GM12878 (cell line): ENCODE data around the gene RPL12. TPM values are rescaled to one million over a fixed set of nuclear protein-coding genes. Genes with fewer than 3 reads are reported as not detected.

ENCODE experiments used
- ATAC-seq: fragments of 200-7000 bp; cut with Tn5 transposase; 3 replicates; pipeline ENCODE4 v1.9.1; 2020; ENCODE audit warnings: mild to moderate bottlenecking, moderate library complexity
- BruUV-seq: library from RNA; stranded (reverse); fragments of 400-500 nt; replicated peaks from 2 replicates; lab custom pipeline; 2021; lab: Mats Ljungman, UMichigan
- CTCF ChIA-PET: fragments of 300-600 bp; sonication (Branson Sonifier 250); formaldehyde crosslinking; extraction: SDS; loops from one replicate; lab custom pipeline; 2021; ENCODE audit warnings: inconsistent platforms; lab: Yijun Ruan, JAX
- POLR2A ChIA-PET: fragments of 350-600 bp; formaldehyde crosslinking; extraction: SDS; loops from one replicate; lab custom pipeline; 2021; ENCODE audit warnings: inconsistent platforms; lab: Charles Lee
- RAD21 ChIA-PET: fragments of 300-600 bp; sonication (Branson Sonifier 250); formaldehyde crosslinking; loops from one replicate; lab custom pipeline; 2023; ENCODE audit warnings: antibody characterized with exemption; ENCODE audit not compliant: unreplicated experiment; lab: Charles Lee
- SMC1A ChIA-PET: fragments of 300-600 bp; sonication (Branson Sonifier 250); formaldehyde crosslinking; loops from one replicate; lab custom pipeline; 2023; ENCODE audit not compliant: unreplicated experiment, uncharacterized antibody; lab: Charles Lee
- DNase-seq: peaks from one replicate; pipeline ENCODE4 v3.0.0-alpha.2; 2011; ENCODE audit warnings: low read depth, low spot score
- FAIRE-seq: peaks from 3 replicates; lab custom pipeline; 2011; peaks lifted over from hg19 to GRCh38; lab: Jason Lieb, UNC
- H2AFZ ChIP-seq: 2 replicates; pipeline ENCODE4 v1.6.0; 2011; ENCODE audit warnings: low read depth, low read length, control low read depth; ENCODE audit not compliant: control insufficient read depth
- H3K27ac ChIP-seq: 2 replicates; pipeline ENCODE4 v1.5.1; 2011; ENCODE audit warnings: control low read depth; ENCODE audit not compliant: control insufficient read depth, insufficient read depth
- H3K27me3 ChIP-seq, 2 experiments: replicated peaks in 1 of 2; 2 replicates each; pipeline versions ENCODE4 v1.6.0 to v1.6.1; 2011; ENCODE audit warnings: low read length in 1 of 2; ENCODE audit not compliant: control insufficient read depth in 2 of 2, insufficient read depth in 2 of 2
- H3K36me3 ChIP-seq, 2 experiments: 2 replicates each; pipeline ENCODE4 v1.5.1; 2011; ENCODE audit warnings: low read length in 1 of 2; ENCODE audit not compliant: control insufficient read depth in 2 of 2, insufficient read depth in 2 of 2
- H3K4me1 ChIP-seq: 2 replicates; pipeline ENCODE4 v1.6.1; 2011; ENCODE audit warnings: mild to moderate bottlenecking, low read length, moderate library complexity, mixed read lengths; ENCODE audit not compliant: control insufficient read depth, insufficient read depth
- H3K4me2 ChIP-seq: 2 replicates; pipeline ENCODE4 v1.6.0; 2011; ENCODE audit warnings: control low read depth; ENCODE audit not compliant: control insufficient read depth, insufficient read depth
- H3K4me3 ChIP-seq: fragments of 200-600 bp; sonication (generic); 2 replicates; pipeline ENCODE4 v1.5.1; 2016
- H3K79me2 ChIP-seq: 2 replicates; pipeline ENCODE4 v1.6.0; 2011; ENCODE audit warnings: low read length; ENCODE audit not compliant: control insufficient read depth, insufficient read depth
- H3K9ac ChIP-seq: 2 replicates; pipeline ENCODE4 v1.8.0; 2011; ENCODE audit warnings: low read length, control low read depth, mixed read lengths; ENCODE audit not compliant: control insufficient read depth, insufficient read depth
- H3K9me3 ChIP-seq: replicated peaks from 3 replicates; pipeline ENCODE4 v1.5.1; 2011; ENCODE audit warnings: mild to moderate bottlenecking, low read length; ENCODE audit not compliant: control insufficient read depth, insufficient read depth
- H4K20me1 ChIP-seq: 2 replicates; pipeline ENCODE4 v1.6.0; 2011; ENCODE audit not compliant: control insufficient read depth, insufficient read depth
- BRCA1 ChIP-seq: IDR thresholded peaks from 2 replicates; pipeline ENCODE4 v1.6.1; 2011; ENCODE audit warnings: low read depth, low read length, improper control_type of control experiment
- CHD1 ChIP-seq: IDR thresholded peaks from 2 replicates; pipeline ENCODE4 v1.6.1; 2012; ENCODE audit warnings: low read depth, low read length, improper control_type of control experiment
- ESRRA ChIP-seq: IDR thresholded peaks from 2 replicates; pipeline ENCODE4 v1.6.1; 2012; ENCODE audit warnings: mild to moderate bottlenecking, low read length, improper control_type of control experiment
- FOXK2 ChIP-seq: fragments of 450-650 bp; IDR thresholded peaks from 2 replicates; pipeline ENCODE4 v1.6.1; 2017; ENCODE audit warnings: mild to moderate bottlenecking, moderate library complexity
- HDAC2 ChIP-seq: fragments of 200-600 bp; sonication (generic); IDR thresholded peaks from 2 replicates; pipeline ENCODE4 v1.6.1; 2017
- IKZF1 ChIP-seq: fragments of 450-650 bp; conservative IDR thresholded peaks from 2 replicates; pipeline ENCODE4 v1.6.1; 2017; ENCODE audit warnings: antibody characterized with exemption, mild to moderate bottlenecking
- KDM1A ChIP-seq: fragments of 200-600 bp; sonication (generic); IDR thresholded peaks from 2 replicates; pipeline ENCODE4 v1.6.1; 2016; ENCODE audit warnings: borderline replicate concordance
- RAD51 ChIP-seq: fragments of 450-650 bp; IDR thresholded peaks from 2 replicates; pipeline ENCODE4 v1.6.1; 2016; ENCODE audit warnings: moderate library complexity, mild to moderate bottlenecking, inconsistent platforms
- RUNX3 ChIP-seq: IDR thresholded peaks from 2 replicates; pipeline ENCODE4 v1.6.1; 2012; ENCODE audit warnings: low read length, inconsistent platforms
- WRNIP1 ChIP-seq: IDR thresholded peaks from 2 replicates; pipeline ENCODE4 v1.6.1; 2011; ENCODE audit warnings: low read depth, low read length, improper control_type of control experiment, borderline replicate concordance
- WGBS: methylation state at CpG from one replicate; pipeline ENCODE4 v1.1.6; 2016; ENCODE audit warnings: low lambda C conversion rate; ENCODE audit not compliant: insufficient replicate concordance, insufficient coverage; ENCODE audit errors: missing lambda C conversion rate; 5-methylcytosine and 5-hydroxymethylcytosine counted together
- in situ Hi-C: fragments of 300-500 bp; cut with MboI; formaldehyde crosslinking; loops from 9 replicates; pipeline ENCODE4 v1.14.3; 2018; ENCODE audit warnings: mixed read lengths
- intact Hi-C: fragments of 100-400 bp; cut with micrococcal nuclease; formaldehyde crosslinking; loops from one replicate; pipeline ENCODE4 v1.14.2; 2022; ENCODE audit not compliant: unreplicated experiment
- polyA plus RNA-seq, 11 experiments: library from polyadenylated mRNA; depleted of rRNA in 4 of 11; unstranded in 6 of 11; stranded (reverse) in 5 of 11; fragments of >200 nt; fragmentation: Nextera tagmentation in 4 of 11; fragmentation: Illumina TruSeq in 1 of 11; extraction: Ambion mirVana in 4 of 11; extraction: Trizol in 1 of 11; gene quantifications; 1 replicate in 1 of 11; 2 replicates in 10 of 11; pipeline versions ENCODE4 v1.2.1 to v1.2.3, GENCODE V29; 2011 to 2016; ENCODE audit warnings: inconsistent platforms in 2 of 11, missing spikeins in 2 of 11, low read depth in 1 of 11
- total RNA-seq, 4 experiments: library from RNA; depleted of rRNA in 3 of 4; stranded (reverse); fragments of >200 nt in 3 of 4; fragmentation: Illumina TruSeq in 1 of 4; extraction: Trizol in 1 of 4; gene quantifications; 2 replicates each; pipeline versions ENCODE4 v1.2.1 to v1.2.3, GENCODE V29; 2013 to 2021
- TF ChIP-seq, protein P1 (sequence below): fragments of 450-650 bp; IDR thresholded peaks from 2 replicates; pipeline ENCODE4 v1.6.1; 2016; ENCODE audit warnings: mild to moderate bottlenecking, moderate library complexity, borderline replicate concordance
- TF ChIP-seq, protein P2 (sequence below): IDR thresholded peaks from 2 replicates; pipeline ENCODE4 v1.6.1; 2012; ENCODE audit warnings: low read length, inconsistent platforms

Gene RPL12
- total and polyA plus RNA-seq, 10 of the 15 experiments (the other 5 are each of a cell fraction or from before 2014, with no cell fraction given) = 961 to 5,544 (median 2,858) TPM

DNA sequence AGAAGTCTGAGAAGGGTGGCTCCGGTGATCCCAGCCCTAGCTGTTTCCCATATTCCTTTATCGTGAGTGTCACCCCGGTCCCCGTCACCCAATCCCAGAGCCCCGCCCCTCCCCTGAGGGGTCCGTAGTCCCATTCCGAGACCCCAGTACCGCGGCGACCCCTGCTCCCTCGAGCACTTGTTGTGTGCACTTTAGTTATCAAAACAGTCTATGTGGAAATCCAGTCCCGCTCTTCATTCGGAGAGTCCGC, 327 bp upstream of the RPL12 start:
- RAD21 ChIA-PET = interaction anchor here (1.6 to 2.2 kb wide), 2 partner anchors 52 to 55 kb away, joined by 3 to 9 read pairs; partner anchors contain the start of gene SLC2A8
- BruUV-seq = TSS peak; percentile 71

DNA sequence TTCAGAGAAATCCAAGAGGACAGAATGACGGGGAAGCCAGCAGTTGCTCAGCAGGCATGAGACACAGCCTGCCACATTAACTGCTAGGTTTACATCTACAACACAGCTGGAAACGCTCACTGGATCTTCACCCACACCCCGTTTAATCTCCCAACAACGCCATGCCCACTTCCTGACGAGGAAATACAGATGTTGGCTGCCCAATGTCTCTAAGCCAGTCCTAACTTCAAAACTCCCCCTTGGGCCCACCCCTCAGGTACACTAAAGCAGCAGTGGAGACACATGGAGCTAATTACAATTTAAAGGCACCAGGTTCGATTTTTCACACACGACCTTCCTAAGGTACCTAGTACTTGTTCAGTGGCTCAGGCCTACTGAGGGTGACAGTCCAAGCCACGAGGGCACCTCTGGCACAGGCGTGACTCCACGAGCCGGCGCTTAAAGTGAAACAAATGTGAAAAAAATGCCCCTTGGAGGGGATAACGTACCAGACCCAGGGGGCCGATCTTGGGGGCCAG, 904 bp downstream of the RPL12 start:
- intact Hi-C loops = loop anchor here (10.0 kb wide), 1 partner anchor 236 kb away; no protein-coding TSS in a partner anchor
- Histone ChIP-seq H3K36me3 (peaks cover 17 to 44% of the 10 kb centered on the region in 2 experiments), H3K9me3 (no peaks in the 10 kb centered on the region; the same call in 2 of the 3 replicates), H3K9ac (peak overlapping the region; percentile 95), H2AFZ (no peak overlapping the region), H3K79me2 (peaks cover 49% of the 10 kb centered on the region), H4K20me1 (peaks cover 11% of the 10 kb centered on the region), H3K27me3 (no peaks in the 10 kb centered on the region), H3K4me3 (peak overlapping the region; percentile 93), H3K27ac (peak overlapping the region; percentile 94), H3K4me1 (peaks cover 4% of the 10 kb centered on the region; the same call in 1 of the 2 replicates), H3K4me2 (peak overlapping the region; percentile 38)
- in situ Hi-C loops = no loop called here
- WGBS = 2% methylated on average over 14 of the region's 14 CpGs
- no peak for DNase-seq
- POLR2A ChIA-PET = interaction anchor here (0.6 to 3.7 kb wide), 5 partner anchors 17 to 183 kb away, joined by 3 to 26 read pairs (median 5); partner anchors contain the start of genes SLC2A8 and ZNF79
- no peak for FAIRE-seq
- peak; percentile 1 for ATAC-seq
- CTCF ChIA-PET = interaction anchor here (0.8 to 2.2 kb wide), 6 partner anchors 27 to 510 kb away, joined by 3 to 7 read pairs (median 4); partner anchors contain the start of genes TOR2A and ZNF79
- RAD21 ChIA-PET = interaction anchor here (0.8 to 1.2 kb wide), 3 partner anchors 54 to 508 kb away, joined by 3 to 4 read pairs (median 4); no protein-coding TSS in a partner anchor
- BruUV-seq = no TSS peak
- SMC1A ChIA-PET = interaction anchor here (0.9 to 1.6 kb wide), 5 partner anchors 26 to 235 kb away, joined by 3 to 7 read pairs (median 4); partner anchors contain the start of gene ZNF79
- TF ChIP-seq HDAC2 (no peak), RAD51 (no peak), KDM1A (no peak), FOXK2 (no peak), WRNIP1 (peak; percentile 52; the same call in 1 of the 2 replicates), BRCA1 (no peak), CHD1 (no peak)
- TF ChIP-seq, protein P1, sequence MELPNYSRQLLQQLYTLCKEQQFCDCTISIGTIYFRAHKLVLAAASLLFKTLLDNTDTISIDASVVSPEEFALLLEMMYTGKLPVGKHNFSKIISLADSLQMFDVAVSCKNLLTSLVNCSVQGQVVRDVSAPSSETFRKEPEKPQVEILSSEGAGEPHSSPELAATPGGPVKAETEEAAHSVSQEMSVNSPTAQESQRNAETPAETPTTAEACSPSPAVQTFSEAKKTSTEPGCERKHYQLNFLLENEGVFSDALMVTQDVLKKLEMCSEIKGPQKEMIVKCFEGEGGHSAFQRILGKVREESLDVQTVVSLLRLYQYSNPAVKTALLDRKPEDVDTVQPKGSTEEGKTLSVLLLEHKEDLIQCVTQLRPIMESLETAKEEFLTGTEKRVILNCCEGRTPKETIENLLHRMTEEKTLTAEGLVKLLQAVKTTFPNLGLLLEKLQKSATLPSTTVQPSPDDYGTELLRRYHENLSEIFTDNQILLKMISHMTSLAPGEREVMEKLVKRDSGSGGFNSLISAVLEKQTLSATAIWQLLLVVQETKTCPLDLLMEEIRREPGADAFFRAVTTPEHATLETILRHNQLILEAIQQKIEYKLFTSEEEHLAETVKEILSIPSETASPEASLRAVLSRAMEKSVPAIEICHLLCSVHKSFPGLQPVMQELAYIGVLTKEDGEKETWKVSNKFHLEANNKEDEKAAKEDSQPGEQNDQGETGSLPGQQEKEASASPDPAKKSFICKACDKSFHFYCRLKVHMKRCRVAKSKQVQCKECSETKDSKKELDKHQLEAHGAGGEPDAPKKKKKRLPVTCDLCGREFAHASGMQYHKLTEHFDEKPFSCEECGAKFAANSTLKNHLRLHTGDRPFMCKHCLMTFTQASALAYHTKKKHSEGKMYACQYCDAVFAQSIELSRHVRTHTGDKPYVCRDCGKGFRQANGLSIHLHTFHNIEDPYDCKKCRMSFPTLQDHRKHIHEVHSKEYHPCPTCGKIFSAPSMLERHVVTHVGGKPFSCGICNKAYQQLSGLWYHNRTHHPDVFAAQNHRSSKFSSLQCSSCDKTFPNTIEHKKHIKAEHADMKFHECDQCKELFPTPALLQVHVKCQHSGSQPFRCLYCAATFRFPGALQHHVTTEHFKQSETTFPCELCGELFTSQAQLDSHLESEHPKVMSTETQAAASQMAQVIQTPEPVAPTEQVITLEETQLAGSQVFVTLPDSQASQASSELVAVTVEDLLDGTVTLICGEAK = 0 out of 2 replicates have a peak, but pooled peaks have one; percentile 9
- TF ChIP-seq, protein P2, sequence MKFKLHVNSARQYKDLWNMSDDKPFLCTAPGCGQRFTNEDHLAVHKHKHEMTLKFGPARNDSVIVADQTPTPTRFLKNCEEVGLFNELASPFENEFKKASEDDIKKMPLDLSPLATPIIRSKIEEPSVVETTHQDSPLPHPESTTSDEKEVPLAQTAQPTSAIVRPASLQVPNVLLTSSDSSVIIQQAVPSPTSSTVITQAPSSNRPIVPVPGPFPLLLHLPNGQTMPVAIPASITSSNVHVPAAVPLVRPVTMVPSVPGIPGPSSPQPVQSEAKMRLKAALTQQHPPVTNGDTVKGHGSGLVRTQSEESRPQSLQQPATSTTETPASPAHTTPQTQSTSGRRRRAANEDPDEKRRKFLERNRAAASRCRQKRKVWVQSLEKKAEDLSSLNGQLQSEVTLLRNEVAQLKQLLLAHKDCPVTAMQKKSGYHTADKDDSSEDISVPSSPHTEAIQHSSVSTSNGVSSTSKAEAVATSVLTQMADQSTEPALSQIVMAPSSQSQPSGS = no peak

More for the DNA sequence above, 327 bp upstream of the RPL12 start:
- POLR2A ChIA-PET = interaction anchor here (3.1 to 3.7 kb wide), 2 partner anchors 28 to 55 kb away, joined by 18 to 26 read pairs; partner anchors contain the start of genes SLC2A8 and ZNF79
- Histone ChIP-seq H3K4me2 (peak overlapping the region; percentile 39), H4K20me1 (peaks cover 11% of the 10 kb centered on the region), H3K27me3 (no peaks in the 10 kb centered on the region), H3K79me2 (peaks cover 49% of the 10 kb centered on the region), H3K9ac (peak overlapping the region; percentile 95), H3K36me3 (peaks cover 9 to 35% of the 10 kb centered on the region in 2 experiments), H3K9me3 (no peaks in the 10 kb centered on the region), H2AFZ (peak overlapping the region; percentile 92), H3K4me1 (peaks cover 6% of the 10 kb centered on the region; the same call in 1 of the 2 replicates), H3K4me3 (peak overlapping the region; percentile 91), H3K27ac (peak overlapping the region; percentile 94)
- 1% methylated on average over 14 of the region's 14 CpGs for WGBS
- CTCF ChIA-PET = interaction anchor here (1.0 to 2.2 kb wide), 4 partner anchors 11 to 511 kb away, joined by 3 to 7 read pairs (median 4); partner anchors contain the start of gene ZNF79
- SMC1A ChIA-PET = interaction anchor here (0.9 to 1.6 kb wide), 3 partner anchors 27 to 55 kb away, joined by 4 to 7 read pairs (median 4); partner anchors contain the start of genes SLC2A8 and ZNF79
- TF ChIP-seq IKZF1 (peak; percentile 5; the same call in 1 of the 2 replicates), FOXK2 (no peak), RAD51 (no peak), ESRRA (no peak), RUNX3 (no peak)
- intact Hi-C loops = loop anchor here (10.0 kb wide), 1 partner anchor 237 kb away; no protein-coding TSS in a partner anchor
- no peak for DNase-seq
- in situ Hi-C loops = no loop called here
- ATAC-seq = no peak
- no peak for FAIRE-seq
